GM19467 (cell line): ENCODE data around the gene AGMO.

Experiments used
- ATAC-seq: cut with Tn5 transposase; IDR thresholded peaks from one replicate; pipeline ENCODE4 v1.9.1; 2021; ENCODE audit warnings: mild to moderate bottlenecking, moderate library complexity; ENCODE audit not compliant: unreplicated experiment

The AGMO gene

GRCh38 chr7:15504351-15504750 lies 57.5 kb downstream of the AGMO start:
- ATAC-seq: no peak

DNA sequence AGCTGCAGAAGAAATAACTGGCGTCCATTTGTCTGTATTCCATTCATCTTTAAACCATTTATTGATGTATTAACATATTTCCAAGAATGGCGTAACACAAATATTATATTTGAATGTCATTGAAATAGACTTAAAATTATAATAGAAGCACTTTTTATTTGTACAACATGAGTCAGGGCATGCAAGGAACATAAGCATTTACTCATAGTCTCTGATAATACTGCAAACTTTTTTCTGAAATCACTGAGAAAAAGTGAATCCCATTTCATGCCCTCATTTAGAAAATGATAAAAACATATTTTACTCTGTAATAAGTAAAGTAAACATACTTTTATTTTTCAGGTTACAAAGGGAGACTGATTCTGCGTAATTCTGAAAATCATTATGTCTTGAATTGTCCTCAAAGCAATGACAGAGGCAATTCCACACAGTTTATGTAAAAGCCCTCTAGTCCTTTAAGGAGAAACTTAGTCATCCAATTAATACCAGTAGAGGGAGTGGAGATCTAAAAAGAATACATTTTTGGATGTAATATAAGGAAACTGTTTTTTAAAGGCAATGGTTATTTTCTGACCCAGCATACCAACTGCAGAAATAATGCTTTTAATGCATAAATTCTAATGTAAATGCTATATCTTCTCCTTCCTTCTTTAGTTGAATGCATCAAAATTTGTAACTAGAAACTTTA lies 58.1 kb downstream of the AGMO start:
- ATAC-seq: no peak

- no peak for ATAC-seq
Observed at GRCh38 chr7:15498465-15498864, 63.4 kb downstream of the AGMO start.

GRCh38 chr7:15495170-15495569 lies 66.6 kb downstream of the AGMO start:
- no peak for ATAC-seq

- no peak for ATAC-seq
Observed at GRCh38 chr7:15494711-15495110, 67.1 kb downstream of the AGMO start.

- no peak for ATAC-seq
Observed at GRCh38 chr7:15491361-15491760, 70.5 kb downstream of the AGMO start.

GRCh38 chr7:15490291-15490690 lies 71.5 kb downstream of the AGMO start:
- ATAC-seq: no peak

DNA sequence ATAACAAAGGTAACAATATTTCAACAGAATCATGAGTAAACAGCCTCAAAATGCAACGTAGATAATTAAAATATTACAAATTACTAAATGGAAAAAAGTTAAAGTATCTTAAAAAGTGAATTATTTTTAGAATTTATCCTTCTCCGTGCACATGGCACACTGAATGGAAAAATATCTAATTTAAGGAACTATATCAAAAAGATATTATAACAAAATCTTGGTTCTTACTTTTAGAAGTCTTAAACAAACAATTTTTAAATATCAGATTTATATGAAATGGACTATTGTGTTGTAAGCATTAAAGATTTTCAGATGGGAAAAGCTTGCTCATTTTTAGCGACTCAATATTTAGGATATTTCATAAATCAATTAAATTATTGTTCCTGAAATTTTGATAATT lies 72.0 kb downstream of the AGMO start:
- no peak for ATAC-seq

GRCh38 chr7:15489383-15489782 lies 72.4 kb downstream of the AGMO start:
- ATAC-seq: no peak

- ATAC-seq: no peak
Observed at GRCh38 chr7:15488401-15488800, 73.4 kb downstream of the AGMO start.

GRCh38 chr7:15487896-15488295 lies 73.9 kb downstream of the AGMO start:
- ATAC-seq: no peak

DNA sequence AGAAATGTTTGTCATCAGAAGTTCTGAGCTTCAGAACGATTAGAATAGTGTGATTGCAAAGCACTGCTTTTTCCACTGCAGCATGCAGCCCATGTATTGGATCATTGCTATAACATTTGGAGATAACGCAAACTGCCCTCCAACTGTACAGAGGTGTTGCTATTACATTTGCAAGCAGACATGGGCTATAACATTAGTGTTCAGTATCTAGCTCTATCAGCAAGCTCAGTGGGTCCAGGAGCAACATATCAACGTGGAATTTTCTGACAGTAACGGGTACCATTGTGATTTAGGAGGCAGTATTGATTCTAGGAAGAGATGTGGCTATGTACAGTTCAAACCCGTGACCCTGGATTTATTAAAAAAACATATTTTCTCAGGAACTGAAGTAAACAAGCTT lies 75.8 kb downstream of the AGMO start:
- ATAC-seq: no peak

- no peak for ATAC-seq
Observed at GRCh38 chr7:15485431-15485830, 76.4 kb downstream of the AGMO start.

GRCh38 chr7:15481132-15481531 lies 80.7 kb downstream of the AGMO start:
- no peak for ATAC-seq

DNA sequence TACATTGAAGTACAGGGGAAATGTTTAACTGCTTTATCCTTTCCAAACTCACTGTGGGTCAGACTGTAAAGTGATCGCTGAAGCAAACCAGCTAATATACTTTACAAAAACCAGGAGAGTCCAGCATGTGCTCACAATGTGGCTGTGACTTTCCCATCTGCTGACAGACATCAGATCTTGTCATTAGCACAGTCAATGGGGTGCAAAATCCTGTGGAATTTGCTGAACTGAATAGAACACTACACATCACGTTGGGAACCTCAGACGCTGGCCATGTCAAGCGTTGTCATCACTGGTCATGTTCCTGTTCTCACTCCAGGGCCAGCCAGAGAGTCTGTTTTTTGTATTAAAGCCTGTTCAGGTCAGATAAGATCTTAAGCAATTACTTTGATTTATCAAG lies 83.4 kb downstream of the AGMO start:
- no peak for ATAC-seq

DNA sequence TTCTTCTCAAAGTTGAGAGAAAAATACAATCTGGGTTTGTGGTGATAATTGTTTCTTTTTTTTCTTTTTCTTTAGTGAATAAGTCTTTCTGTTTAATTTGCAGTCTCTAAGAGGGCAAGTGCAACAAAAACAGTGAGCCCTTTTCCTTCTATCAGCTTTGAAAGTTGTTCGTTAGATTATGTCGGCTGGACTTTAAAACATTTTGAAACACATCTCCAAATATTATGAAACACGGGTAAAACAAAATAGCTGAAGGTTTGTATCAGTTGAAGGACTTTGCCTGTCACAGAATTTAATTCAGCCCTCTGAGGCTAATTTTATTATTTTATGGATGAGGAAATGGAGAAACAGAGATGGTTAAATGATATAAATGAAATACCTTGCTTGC lies 85.3 kb downstream of the AGMO start:
- no peak for ATAC-seq

DNA sequence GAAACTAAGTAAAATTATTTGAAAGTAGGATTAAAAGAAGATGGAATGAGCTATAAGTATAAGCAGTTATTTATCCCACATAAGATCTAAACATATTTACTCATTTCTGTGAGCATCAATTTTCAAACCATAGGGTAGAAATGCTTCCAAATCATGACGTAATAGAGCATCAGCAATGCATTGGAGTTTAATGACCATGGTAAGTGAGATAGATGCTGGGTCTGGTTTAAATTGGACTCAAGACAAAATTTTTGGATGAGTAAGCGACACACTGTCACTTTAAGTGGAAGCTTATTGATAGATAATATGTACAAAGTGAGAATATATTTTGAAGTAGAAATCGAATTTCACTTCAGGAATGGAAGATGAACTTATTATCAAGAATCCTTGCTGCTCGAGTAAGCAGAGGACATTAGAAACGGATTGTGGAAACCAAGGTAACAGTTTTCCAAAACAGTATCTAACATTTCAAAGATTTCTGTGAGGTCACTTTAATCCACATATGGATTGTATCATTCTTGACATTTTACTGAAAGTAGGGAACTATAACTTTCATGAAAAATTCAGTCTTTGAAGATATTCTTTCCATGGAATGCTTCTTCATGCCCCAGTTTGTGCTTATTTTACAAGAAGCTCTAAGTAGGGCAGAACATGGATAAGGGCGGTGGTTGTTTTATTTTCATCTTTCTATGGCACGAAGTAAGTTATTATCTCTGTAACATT lies 85.8 kb downstream of the AGMO start:
- ATAC-seq: no peak

DNA sequence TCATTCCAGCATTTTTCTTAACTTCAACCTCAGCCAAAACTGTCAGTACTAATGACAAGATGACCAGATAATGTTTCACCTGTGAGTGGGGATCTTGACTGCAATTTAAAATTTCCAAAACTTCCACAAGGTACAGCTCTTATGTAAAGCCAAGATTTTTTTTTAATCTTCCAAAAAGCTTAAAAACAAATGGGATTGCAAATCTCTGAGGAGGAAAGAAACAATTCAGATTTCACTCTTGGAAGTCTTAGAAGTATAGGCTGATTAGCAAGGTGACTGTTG lies 90.2 kb downstream of the AGMO start:
- no peak for ATAC-seq

GRCh38 chr7:15470825-15471668 lies 90.8 kb downstream of the AGMO start:
- ATAC-seq: no peak

DNA sequence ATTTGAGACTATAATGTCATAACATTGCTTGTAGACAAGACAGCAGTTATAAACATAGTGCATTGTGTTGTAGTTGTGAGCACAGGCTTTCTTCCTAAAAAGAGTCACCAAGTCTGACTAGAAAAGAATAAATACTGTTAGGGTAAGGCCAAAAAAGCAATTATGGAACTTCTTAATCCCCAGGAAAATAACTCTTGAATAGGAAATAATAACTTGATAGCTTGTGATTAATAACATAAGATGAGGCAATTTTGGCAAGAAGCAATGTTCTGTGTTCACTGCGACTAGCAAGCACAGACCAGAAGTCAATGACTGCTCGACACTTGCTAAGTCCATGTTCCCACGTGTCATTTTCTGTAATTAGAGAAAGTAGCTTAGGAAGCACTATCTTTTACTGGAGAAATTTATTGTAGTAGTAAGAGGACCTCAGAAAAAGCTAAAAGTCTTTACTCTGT lies 97.1 kb downstream of the AGMO start:
- ATAC-seq: no peak

DNA sequence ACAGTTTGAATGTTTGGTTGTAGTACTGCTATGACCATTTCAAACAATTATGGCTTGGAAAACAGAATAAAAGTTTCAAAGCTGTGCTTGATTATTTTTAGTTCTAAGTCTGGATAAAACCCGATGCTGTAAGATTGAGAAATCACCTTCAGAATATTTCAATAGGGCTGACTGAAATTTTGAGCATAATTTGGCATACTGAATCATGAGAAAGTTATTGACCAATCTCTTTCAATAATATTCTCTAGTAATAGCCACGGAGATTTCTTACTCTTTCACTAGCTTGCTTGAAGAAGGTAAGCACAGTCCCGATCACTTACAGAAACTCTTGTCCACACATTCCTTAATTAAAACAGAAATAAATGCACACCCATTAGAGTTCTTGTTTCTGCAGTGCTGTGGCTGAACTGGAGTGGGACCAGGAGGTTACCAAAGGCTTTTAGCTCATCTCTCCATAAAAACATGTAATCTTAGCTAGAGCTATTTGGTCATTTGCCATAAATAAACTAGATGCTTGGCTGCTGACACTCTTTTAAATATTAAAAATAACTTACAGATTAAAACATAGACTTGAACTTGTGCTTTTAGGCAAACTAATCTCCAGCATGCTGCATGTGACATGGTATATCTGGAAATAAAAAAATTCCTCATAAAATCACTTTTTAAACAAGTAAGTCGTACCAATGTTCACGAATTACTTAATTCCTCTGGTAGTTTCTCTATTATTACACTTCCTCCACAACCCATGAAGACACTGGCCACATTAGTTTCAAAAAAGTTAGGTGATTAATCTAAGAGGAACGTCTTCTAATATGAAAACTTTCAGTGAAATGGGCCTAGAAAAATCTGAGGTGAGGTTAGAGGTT lies 97.8 kb downstream of the AGMO start:
- no peak for ATAC-seq
